Mucosa of descending colon (tissue), 3 donors: Measurements from ENCODE around the gene PTCD1. TPM values are rescaled to one million over a fixed set of nuclear protein-coding genes. Genes with fewer than 3 reads are reported as not detected.

Experiments
- ATAC-seq: fragments of 200-7000 bp; cut with Tn5 transposase; one replicate; pipeline ENCODE4 v1.9.1; 2020; ENCODE audit warnings: mild to moderate bottlenecking, moderate library complexity
- DNase-seq, 3 donors: peaks; one replicate each; pipeline ENCODE4 v3.0.0-alpha.2; 2020
- H3K36me3 ChIP-seq: fragments of 200-600 bp; one replicate; pipeline ENCODE4 v1.8.0; 2021; ENCODE audit warnings: low read depth, mild to moderate bottlenecking
- H3K4me1 ChIP-seq: fragments of 200-600 bp; one replicate; pipeline ENCODE4 v1.8.0; 2021; ENCODE audit warnings: low read depth, mild to moderate bottlenecking
- H3K4me3 ChIP-seq: fragments of 200-600 bp; one replicate; pipeline ENCODE4 v1.8.0; 2021; ENCODE audit warnings: mild to moderate bottlenecking
- H3K9me3 ChIP-seq: fragments of 200-600 bp; one replicate; pipeline ENCODE4 v1.8.0; 2021; ENCODE audit warnings: mild to moderate bottlenecking
- CTCF ChIP-seq: fragments of 200-600 bp; IDR thresholded peaks from one replicate; pipeline ENCODE4 v1.8.0; 2022; ENCODE audit warnings: antibody characterized with exemption, mild to moderate bottlenecking
- intact Hi-C, 2 donors: fragments of 100-400 bp; cut with DNase I in 1 of 2; cut with micrococcal nuclease in 1 of 2; formaldehyde crosslinking; loops; one replicate each; pipeline versions ENCODE4 v1.11.0 to v1.11.1; 2022; cut with DNase I, micrococcal nuclease
- total RNA-seq, 3 donors: library from RNA; stranded (reverse); fragmentation: NEBNext Ultra II Directional in 2 of 3; extraction: Animal tissue kit (Norgen Biotek cat#: 25700) in 2 of 3; gene quantifications; one replicate each; pipeline versions ENCODE4 v1.2.1 to v1.2.4, GENCODE V29; 2021 to 2023
- donor health status: DM: no; HTN: no; CAD: no; lungs with moderate emphysema.
- donor health status: DM: no; HTN: no; CAD: no.
- donor health status: DM: no; HTN: yes; CAD: no.

The PTCD1 gene
- total RNA-seq, 3 donors from 2014 or later = 4.3 to 9.9 (median 6.6) TPM

GRCh38 chr7:99456288-99456687 lies 17.7 kb upstream of the PTCD1 start:
- Histone ChIP-seq H3K36me3 (no peaks in the 10 kb centered on the region), H3K4me1 (no peaks in the 10 kb centered on the region), H3K4me3 (no peak overlapping the region), H3K9me3 (no peaks in the 10 kb centered on the region)
- TF ChIP-seq CTCF = no peak
- intact Hi-C loops = no loop called here
- ATAC-seq = no peak
- no peak for DNase-seq

DNA sequence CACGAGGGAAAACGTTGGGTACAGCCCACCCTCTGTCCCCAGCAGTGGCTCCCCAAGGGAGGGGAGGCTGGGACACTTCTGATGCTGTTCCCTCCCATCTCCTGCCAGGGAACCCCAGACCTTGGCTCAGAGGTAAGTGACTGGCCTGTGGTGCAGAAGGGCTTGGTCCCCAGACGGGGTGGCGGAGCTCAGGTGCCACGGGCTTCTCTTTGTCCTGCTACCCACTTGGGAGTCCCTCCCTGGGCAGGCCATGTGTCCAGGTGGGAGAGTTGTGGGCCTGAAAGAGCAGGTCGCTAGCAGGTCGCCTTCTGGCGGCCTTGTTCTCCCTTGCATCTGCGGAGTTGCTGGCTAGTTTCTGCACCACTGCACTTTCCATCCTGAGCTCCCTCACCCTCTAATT lies 17.3 kb upstream of the PTCD1 start:
- DNase-seq (no peak), ATAC-seq (no peak)
- Histone ChIP-seq H3K9me3 (no peaks in the 10 kb centered on the region), H3K4me3 (no peak overlapping the region), H3K36me3 (no peaks in the 10 kb centered on the region), H3K4me1 (no peaks in the 10 kb centered on the region)
- intact Hi-C loops = no loop called here
- no peak for TF ChIP-seq CTCF

DNA sequence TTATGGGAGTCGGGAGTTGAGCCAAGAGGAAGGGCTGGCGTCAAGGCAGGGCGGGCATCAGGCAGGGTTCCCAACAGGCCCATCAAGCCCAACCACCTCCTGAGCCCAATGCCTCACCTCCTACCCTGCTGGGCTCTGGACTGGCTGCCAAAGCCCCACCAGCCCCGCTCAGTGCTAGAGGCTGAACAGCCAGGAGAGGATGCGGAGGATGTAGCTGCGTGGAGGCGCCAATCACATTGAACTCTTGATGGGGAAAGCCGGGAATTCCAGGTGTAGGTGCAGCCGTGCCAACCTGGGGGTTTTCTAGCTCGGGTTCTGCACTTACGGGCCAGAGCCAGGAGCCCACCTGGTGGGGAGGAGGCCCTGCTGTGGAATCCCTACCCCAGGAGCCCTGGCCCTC lies 14.5 kb upstream of the PTCD1 start:
- Histone ChIP-seq H3K4me3 (no peak overlapping the region), H3K9me3 (no peaks in the 10 kb centered on the region), H3K4me1 (no peaks in the 10 kb centered on the region), H3K36me3 (peaks cover 4% of the 10 kb centered on the region)
- no peak for TF ChIP-seq CTCF
- intact Hi-C loops = no loop called here
- no peak for ATAC-seq
- DNase-seq = no peak

GRCh38 chr7:99452541-99452940 lies 13.9 kb upstream of the PTCD1 start:
- ATAC-seq (no peak), DNase-seq (no peak)
- H3K4me3 ChIP-seq = no peak overlapping the region
- intact Hi-C loops = no loop called here
- no peak for TF ChIP-seq CTCF
- no peaks in the 10 kb centered on the region for H3K9me3 ChIP-seq
- no peaks in the 10 kb centered on the region for H3K4me1 ChIP-seq
- H3K36me3 ChIP-seq = peaks cover 6% of the 10 kb centered on the region

DNA sequence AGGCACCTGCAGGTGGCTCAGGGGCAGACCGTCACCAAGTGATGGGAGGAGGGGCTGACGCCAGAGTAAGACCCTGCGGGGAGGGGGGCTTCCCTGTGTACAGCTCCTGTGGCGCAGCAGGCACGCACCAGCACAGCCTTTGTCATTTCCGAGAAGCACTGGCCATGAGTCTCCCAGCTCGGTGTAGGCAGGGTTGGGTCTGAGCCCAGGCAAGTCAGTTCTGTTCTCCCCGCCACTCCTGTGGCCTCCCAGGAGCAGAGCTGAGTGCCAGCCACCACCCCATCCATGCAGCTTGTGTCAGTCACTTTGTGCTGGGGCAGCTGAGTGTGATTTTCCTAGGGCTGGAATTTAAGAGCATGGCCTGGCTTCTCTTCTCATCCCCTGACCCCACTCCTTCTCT lies 13.3 kb upstream of the PTCD1 start:
- intact Hi-C loops = no loop called here
- H3K4me3 ChIP-seq = no peak overlapping the region
- no peak for DNase-seq

More for the DNA sequence above, 13.3 kb upstream of the PTCD1 start:
- no peak for TF ChIP-seq CTCF
- no peak for ATAC-seq
- Histone ChIP-seq H3K4me1 (no peaks in the 10 kb centered on the region), H3K36me3 (peaks cover 6% of the 10 kb centered on the region), H3K9me3 (no peaks in the 10 kb centered on the region)
